Measurements from ENCODE around the gene ARMH1.
A peak's percentile ranks its signal among the peaks of the same experiment; 100 is the strongest.
"Not testable (repeated sequence)": the region's sequence is repeated elsewhere in the genome, so short reads cannot be mapped to it uniquely, and the experiment has no call there.

Gene ARMH1

DNA sequence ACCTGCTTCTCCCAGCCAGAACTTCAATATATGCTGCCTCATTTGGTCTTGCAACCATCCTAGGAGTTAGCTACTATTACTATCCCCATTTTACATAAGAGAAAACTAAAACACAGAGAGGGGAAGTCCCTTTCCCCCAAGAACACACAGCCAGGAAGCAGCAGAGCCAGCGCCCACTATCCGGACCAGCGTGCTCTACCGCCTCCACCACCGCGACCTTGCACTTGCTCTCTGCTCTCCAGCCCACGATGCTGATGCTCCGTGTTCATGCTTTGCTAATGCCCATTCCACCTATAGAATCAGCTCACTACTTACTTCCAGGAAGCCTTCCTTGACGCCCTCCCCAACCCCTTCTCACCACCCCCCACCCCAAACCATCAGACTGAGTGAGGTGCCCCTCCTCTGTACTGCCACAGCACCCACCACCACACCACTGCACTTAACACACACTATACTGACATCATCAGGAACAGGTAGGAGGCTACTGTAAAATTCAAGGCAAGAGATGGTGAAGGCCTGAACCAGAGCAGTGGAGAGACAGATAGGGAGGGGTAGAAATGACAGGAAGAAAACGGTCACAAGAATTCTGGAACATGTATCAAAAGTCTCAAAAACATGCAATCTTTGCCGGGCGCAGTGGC, 9.7 kb upstream of the ARMH1 start:
- FAIRE-seq = no peak
- no peak for DNase-seq (ENCODE audit: low spot score)

DNA sequence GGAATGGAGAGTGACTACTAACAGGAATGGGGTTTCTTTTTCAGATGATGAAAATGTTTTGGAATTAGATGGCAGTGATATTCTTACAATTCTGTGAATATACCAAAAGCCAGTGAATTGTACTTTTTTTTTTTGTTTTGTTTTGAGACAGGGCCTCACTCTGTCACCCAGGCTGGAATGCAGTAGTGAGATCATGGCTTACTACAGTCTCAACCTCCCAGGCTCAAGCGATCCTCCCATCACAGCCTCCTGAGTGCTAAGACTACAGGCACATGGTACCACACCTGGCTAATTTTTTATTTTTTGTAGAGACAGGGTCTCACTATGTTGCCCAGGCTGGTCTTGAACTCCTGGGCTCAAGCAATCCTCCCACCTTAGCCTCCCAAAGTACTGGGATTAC, 7.8 kb upstream of the ARMH1 start:
- FAIRE-seq = not testable (repeated sequence)

DNA sequence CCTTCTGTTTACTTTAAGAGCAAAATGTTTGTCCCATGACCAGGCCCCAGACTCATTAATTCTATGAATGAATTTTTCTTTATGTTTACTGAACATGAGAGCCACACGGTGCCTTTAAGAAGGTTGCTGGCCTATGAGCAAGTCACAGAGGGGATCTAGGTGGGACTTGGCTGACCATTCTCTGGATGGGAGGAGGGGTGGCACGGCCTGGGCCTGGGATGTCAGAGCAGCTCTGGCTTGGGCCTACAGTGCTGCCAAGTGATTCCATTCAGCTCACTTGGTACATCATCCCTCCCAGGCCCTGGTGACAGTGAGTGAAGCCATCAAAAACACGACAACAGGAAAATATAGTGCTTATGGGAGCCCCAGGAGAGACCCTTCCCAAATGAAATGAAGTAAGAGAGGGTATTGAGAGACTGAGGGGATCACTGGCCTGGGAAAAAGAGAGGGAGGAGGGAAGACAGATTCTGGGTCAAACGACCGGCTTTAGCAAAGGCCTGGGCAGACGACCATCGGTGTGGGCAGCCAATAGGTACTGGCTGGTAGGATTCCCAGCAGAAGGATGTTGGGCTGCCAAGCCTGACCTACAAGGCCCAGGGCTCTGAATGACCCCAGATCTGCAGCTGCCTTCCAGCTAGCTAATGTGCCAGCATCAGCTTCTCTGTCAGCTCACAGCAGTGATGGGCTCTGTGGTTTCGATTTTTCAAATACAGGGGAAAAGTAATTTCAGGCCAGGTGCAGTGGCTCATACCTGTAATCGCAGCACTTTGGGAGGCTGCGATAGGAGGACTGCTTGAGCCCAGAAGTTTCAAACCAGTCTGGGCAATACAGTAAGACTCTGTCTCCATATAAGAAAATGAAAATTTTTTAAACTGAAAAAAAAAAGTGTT, 3.5 kb upstream of the ARMH1 start:
- FAIRE-seq (no peak), DNase-seq (ENCODE audit: low spot score) (no peak)

More for the DNA sequence above, 7.8 kb upstream of the ARMH1 start:
- not testable (repeated sequence) for DNase-seq (ENCODE audit: low spot score)

DNA sequence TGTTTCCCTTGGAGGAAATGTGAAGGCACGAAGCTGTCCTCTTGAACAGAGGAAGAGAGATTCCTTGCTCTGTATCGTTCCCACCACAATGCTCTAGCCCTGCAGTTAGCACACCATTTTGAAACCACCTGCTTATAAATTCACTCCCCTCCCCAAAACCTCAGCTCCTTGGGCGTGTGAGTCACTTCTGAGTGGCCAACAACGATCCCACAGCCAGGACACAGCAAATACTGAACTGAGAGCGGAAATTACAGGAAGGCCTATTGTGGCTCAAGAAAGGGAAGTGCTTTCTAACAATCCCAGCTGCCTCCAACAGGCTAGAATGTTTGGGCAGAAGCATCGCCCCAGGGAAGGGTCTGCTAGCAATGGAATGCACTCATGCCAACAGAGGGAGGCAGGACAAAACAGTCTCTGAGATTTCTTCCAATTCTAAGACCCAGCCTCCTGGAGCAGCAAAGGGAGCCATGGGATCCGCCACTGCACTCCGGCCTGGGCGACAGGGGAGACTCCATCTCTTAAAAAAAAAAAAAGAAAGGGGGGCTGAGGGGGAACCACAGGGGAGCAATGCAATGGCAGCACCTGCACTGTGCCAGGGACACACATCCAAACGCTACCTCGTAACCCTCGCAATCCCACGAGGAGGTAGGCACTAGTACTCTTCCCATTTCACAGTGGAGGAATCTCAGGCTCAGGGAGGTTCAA, 2.1 kb upstream of the ARMH1 start:
- FAIRE-seq = no peak
- peak; percentile 54 for DNase-seq (ENCODE audit: low spot score)

DNA sequence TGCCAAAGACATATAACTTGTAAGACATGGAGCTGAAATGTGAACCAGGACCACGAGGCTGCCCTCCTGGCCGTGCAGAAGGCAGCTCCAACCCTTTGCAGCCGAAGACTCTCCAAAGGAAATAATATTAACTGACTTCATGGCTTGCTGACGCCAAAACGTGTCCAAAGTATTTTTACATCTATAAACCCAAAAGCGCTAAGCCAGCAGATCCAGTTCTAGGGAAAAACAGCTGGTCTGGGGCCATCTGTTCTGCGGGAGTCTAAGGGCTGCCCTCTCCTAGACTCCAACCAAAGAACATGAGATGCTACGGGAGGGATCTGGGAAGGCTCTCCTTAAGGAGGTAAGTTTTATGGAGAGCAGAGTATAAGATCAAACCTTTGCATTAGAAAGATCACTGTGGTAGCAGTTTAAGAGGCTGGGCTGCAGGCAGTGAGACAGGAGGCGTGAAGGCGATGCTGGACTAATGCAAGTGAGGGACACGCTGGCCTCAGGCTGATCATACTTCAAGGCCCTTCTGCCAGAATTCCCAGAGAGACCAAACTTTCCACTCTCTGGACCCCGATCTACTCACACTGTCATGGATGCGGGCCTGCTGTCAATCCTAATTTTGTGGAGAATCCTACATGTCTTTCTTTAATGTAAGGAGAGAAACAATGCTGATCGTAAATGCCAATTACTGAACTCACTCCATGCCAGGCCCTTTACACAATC, 1.4 kb upstream of the ARMH1 start:
- DNase-seq (ENCODE audit: low spot score) (no peak), FAIRE-seq (no peak)

DNA sequence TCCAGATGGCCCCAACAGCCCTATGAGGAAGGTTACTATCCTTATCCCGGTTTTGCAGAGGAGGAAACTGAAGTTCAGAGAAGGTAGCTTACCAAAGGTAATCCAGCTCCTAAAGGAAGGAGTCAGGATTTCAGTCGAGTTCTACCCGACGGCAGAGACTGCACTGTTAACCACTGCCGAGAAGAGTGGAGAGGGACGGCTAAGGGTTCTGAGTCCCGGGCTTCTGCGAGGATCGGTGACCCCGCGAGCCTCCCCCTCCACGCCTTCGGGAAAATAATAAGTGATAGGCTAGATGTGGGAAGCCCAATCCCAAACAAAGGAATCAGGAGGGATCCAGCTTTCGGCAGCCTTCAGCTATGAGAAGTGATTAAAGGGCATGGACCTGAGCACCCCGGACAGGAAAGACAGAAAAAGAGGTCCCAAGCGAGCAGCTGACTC, 820 bp upstream of the ARMH1 start:
- no peak for FAIRE-seq
- no peak for DNase-seq (ENCODE audit: low spot score)

DNA sequence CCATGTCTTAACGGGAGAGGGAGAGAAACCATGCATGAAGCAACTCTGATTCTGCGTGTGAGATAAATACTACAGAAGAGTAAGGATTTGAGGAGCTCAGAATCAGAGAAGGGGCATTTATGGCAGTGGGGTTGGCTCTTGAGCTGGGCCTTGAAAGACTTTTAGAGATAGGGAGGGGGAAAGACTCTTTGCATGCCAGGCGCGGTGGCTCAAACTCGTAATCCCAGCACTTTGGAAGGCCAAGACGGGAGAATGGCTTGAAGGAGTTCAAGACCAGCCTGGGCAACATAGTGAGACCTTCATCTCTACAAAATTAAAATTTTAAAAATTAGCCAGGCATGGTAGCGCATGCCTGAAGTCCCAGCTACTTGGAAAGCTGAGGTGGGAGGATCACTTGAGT, 672 bp downstream of the ARMH1 start:
- FAIRE-seq (no peak), DNase-seq (ENCODE audit: low spot score) (no peak)

DNA sequence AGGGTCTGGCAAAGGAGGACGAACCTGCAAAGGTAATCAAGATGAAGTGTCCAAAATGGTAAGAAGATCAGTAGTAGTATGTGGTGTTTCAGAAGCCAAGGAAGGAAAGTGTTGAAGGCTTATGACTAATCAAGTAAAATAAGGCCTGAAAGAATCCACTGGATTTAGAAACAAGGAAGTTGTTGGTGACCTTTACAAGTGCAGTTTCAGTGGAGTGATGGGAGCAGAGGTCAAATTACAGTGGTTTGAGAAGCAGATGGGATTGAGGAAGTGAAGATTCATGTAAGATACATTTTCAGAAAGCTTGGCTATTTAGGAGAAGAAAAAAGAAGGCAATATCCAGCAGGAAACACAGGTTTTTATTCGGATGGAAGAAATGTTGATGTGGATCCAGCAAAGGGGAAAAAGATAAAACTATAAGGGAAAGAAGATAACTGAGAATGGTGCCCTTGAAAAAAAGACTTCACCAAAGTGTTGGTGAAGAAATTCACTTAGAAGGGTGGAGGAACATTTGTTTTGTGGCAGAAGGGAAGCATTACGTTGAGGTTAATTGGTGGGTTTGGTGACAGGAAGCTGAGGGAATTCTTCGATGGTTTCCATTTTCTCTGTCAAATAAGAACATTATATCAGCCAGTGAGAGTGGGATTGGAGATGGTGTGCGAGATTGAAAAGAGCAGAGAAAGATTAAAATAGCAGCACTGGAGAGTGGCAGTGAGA, 2.1 kb downstream of the ARMH1 start:
- DNase-seq (ENCODE audit: low spot score) (no peak), FAIRE-seq (no peak)

DNA sequence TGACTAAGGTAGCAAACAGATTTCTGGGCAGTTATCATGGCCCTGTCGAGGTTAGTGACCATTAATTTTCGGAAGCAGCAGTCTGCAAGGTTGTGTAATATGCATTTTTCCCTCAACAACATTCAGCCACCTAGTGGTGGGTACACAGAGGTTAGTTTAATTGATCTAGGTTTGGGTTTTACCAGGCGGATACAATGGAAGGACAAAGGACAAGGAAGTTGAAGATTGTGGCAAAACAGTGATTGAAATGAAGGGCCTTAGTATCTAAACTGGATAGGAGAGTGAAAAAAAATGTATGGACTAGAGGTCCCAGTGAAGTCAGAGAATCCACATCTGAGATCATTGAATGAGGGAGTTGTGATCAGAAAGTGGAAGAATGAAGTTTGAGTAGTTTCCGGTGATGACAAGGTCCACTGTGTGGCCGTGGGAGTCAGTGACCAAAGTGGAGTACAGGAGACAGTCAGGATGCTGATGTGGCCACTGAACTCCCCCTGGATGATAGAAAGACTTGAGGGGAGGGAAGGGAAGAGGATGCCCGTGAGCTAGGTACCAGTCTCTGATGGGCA, 2.8 kb downstream of the ARMH1 start:
- DNase-seq (ENCODE audit: low spot score) (peak; percentile 62), FAIRE-seq (no peak)

DNA sequence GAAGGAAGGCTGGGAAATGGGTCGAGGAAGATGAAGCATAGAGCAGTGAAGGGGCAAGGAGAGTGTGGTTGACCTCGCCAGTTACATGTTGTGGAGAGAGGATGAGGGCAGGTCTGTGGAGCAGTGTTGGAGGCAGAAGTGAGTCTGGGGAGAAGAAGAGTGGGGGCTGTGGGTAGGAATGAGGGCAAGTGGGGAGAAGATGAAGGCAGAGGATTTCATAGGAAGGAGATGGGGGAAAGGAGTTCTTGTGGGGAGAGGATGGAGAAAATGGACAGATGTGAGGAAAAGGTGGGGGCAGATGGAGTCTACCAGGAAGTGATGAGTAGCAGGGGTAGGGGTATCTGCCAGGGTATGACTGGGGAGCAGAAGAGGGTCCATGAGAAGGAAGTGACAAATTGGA, 3.6 kb downstream of the ARMH1 start:
- FAIRE-seq (no peak), DNase-seq (ENCODE audit: low spot score) (no peak)

DNA sequence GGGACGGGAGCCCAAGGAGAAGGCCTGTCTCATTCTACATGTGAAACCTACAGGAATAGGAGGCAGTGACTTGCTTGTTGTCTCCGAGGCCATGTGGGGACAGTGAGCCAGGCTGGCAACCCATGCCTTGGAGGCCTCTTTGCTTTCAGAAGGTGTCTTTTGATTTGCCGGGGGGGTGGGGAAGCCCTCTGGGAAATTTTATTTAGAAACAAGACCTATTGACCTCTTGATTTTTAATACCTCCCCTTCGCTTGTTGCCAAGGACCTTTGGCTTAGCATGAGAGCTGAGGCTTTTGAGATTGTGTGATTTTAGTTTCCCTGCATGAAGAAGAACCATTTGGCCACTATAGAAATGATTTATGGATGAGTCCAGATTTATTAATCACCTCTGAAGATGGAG, 4.1 kb downstream of the ARMH1 start:
- FAIRE-seq (no peak), DNase-seq (ENCODE audit: low spot score) (no peak)

DNA sequence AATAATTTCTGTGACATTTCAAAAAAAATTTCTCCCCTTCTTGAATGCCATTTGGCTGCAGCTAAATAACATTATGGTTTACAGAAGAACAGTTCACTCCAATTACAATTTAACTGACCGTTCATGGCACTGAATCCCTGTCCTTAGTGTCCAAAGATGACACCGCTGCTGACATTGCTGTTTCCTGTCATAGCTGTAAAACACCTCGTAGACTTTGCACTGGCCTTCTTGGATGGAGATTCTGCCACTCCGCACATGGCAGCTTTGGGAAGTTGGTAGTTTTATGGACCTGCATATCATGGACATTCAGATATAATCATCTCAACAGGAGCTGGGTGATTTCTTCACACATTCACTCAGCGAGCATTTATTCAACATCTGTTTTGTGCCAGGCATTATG, 5.0 kb downstream of the ARMH1 start:
- no peak for DNase-seq (ENCODE audit: low spot score)
- no peak for FAIRE-seq

DNA sequence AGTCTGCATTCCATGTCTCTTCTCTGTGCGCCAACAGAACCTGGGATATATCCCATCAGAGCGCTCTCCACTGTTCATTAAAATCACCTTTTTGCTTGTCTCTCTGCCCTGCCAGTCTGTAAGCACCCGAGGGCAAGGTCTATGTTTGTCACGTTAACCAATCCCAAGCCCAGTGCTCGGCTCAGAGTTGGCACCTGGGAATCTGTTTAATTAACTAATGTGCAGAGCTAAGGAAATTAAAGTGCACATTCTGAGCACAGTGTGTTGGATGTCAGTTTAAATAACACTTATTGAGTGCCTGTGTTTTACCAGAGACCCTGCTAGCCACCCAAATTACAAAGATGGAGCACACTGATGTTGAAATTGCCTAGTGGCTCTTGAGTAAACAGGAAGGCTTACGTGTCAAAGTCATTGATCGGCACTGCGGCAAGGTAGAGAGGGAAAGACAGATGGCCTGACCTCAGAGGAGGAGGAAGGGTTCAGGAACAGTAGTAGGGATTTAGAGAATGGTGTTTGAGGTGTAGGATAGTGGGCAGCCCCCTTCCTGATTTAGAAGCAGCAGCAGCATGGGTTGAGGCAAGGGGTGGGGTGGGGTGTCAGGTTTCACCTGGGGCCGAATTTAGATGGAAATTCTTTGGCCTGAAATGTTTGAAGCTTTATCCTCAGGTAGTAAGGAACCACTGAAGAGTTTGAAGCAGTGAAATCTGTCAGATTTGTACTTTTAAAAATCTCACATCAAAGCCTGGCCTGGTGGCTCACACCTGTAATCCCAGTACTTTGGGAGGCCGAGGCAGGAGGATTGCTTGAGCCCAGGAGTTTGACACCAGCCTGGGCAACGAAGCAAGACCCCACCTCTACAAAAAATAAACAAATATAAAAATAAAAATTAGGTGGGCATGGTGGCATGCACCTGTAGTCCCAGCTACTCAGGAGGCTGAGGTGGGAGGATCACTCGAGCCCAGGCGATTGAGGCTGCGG, 7.7 kb downstream of the ARMH1 start:
- FAIRE-seq (no peak), DNase-seq (ENCODE audit: low spot score) (no peak)

DNA sequence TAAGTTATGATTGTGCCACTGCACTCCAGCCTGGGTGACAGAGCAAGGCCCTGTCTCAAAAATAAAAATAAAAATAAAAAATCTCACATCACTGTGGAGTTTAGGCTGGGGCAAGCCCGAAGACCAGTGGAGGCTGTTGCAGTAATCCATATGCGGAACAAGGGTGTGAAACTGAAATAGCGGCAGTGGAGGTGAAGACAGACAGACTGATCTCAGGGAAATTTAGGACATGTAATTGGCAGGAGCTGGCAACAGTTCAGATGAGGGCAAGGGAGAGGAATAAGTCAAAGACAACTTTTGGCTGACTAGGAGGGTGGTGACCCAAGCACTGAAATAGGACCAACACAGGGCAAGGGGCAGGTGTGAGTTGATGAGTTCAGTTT, 8.4 kb downstream of the ARMH1 start:
- FAIRE-seq (no peak), DNase-seq (ENCODE audit: low spot score) (no peak)

DNA sequence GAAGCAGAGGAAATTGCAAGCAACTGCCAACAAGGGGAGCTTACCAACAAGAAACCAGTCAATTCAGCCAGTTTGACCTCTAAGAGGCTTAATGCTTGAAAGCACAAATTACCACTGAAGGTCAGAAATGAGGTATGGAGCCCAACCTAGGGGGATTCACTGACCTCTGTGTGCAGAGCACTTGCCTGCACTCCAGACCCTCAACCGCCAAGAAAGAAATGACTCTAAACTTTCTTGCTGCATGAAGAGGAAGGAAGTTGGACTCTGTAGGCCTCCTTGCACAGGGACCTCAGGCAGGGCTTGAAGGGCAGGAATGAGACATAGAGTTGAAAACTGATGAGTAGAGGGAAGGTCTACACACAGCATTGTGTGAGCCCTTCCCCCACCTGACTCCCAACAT, 10.0 kb downstream of the ARMH1 start:
- FAIRE-seq (no peak), DNase-seq (ENCODE audit: low spot score) (no peak)

DNA sequence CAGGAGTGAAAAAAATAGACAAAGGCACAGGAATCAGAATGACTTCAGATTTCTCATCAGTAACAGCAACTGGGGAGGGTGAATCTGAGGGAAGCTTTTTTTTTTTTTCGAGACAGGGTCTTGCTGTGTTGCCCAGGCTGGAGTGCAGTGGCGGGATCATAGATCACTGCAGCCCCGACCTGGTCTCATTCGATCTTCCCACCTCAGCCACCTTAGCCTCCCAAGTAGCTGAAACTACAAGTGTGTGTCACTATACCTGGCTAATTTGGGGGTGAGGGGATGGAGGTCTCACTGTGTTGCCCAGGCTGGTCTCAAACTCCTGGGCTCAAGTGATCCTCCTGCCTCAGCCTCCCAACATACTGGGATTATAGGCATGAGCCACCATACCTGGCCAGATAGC, 10.7 kb downstream of the ARMH1 start:
- DNase-seq (ENCODE audit: low spot score) (no peak), FAIRE-seq (no peak)

DNA sequence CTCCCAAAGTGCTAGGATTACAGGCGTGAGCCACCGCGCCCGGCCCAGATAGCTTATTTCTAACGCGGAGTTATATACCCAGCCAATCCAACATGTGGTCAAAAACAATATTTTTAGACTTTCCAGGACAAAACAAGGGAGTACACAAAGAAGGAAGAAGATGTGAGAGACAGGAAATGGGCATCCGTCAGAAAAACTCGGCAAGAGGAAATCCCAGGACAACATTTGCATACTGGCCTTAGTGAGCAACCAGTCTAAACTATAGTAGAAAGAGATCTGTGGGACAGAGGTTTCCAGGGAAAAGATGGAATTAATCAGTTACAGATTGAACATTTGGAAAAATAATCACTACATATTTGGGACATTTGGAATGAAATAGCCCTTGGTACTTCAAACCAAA, 11.4 kb downstream of the ARMH1 start:
- no peak for DNase-seq (ENCODE audit: low spot score)

DNA sequence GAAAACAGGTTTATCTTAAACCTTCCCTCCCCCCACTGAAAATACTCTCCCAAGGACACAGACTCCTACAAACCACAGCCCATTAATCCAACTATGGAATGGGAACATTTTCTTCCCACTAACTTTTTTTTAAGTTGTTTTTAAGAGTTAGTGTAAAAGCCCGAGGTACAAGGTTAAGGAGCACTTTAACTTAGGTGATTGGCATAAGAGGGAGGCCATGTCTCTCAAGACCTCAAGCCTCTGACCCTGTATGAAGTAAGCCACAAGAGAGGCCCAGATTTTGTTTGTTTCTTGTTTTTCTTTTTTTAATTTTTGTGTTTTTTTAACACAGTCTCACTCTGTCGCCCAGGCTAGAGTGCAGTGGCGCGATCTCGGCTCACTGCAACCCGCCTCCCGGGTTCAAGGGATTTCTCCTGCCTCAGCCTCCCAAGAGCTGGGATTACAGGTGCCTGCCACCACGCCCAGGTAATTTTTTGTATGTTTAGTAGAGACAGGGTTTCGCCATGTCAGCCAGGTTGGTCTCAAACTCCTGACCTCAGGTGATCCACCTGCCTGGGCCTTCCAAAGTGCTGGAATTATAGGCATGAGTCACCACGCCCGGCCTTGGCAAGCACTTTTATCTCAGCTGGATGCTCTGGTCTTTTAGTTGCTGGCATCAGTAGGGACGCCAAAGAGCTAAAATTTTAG, 14.4 kb downstream of the ARMH1 start:
- FAIRE-seq (no peak), DNase-seq (ENCODE audit: low spot score) (no peak)

More for the DNA sequence above, 11.4 kb downstream of the ARMH1 start:
- no peak for FAIRE-seq

DNA sequence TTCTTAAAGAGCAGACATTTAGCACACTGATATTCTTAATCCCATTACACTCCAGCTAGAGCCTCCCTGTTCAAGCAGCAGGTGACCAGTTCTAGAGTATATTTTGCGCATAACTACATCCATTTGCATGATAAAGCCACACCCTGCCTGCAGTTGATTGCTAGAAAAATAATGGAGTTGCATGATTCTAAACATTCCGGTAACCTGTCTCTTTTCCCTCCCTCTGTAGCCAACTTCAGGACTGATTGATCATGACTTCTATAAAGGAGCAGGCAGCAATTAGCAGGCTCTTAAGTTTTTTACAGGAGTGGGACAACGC, 14.9 kb downstream of the ARMH1 start:
- DNase-seq (ENCODE audit: low spot score) = no peak

More for the DNA sequence above, 14.9 kb downstream of the ARMH1 start:
- no peak for FAIRE-seq
